Epithelial cell of esophagus (primary cell): ENCODE data around the gene BCL7A.
A peak's percentile ranks its signal among the peaks of the same experiment; 100 is the strongest.
"Not testable (repeated sequence)": the region's sequence is repeated elsewhere in the genome, so short reads cannot be mapped to it uniquely, and the experiment has no call there.

Experiments
- DNase-seq: peaks from one replicate; pipeline ENCODE4 v3.0.0; 2010; ENCODE audit warnings: low read depth
- H3K4me3 ChIP-seq: 2 replicates; pipeline ENCODE4 v1.5.1; 2011; ENCODE audit warnings: mild to moderate bottlenecking, low read length, control low read depth
- CTCF ChIP-seq: IDR thresholded peaks from 2 replicates; pipeline ENCODE4 v1.5.1; 2011; ENCODE audit warnings: low read depth, mild to moderate bottlenecking, low read length, control low read depth, inconsistent platforms; ENCODE audit not compliant: insufficient read depth; ENCODE audit errors: missing control alignments

The BCL7A gene

DNA sequence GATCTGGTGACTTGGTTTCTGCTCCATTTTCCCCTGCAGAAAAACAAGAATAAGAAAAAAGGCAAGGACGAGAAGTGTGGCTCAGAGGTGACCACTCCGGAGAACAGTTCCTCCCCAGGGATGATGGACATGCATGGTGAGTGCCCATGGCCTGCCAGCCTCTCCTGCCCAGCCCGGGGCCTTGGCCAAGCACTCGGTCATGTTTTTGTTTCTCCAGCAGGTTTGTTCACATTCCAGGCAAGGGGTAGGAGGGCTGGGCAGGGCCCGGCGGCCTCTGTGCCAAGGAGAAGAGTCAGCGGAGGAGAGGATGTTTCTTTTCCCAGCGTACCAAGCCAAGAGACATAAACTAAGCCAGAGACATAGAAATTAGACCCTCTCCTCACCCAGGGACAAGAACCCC is 13.6 kb downstream of the BCL7A start:
- no peak overlapping the region for H3K4me3 ChIP-seq
- TF ChIP-seq CTCF = no peak
- peak; percentile 84 for DNase-seq

DNA sequence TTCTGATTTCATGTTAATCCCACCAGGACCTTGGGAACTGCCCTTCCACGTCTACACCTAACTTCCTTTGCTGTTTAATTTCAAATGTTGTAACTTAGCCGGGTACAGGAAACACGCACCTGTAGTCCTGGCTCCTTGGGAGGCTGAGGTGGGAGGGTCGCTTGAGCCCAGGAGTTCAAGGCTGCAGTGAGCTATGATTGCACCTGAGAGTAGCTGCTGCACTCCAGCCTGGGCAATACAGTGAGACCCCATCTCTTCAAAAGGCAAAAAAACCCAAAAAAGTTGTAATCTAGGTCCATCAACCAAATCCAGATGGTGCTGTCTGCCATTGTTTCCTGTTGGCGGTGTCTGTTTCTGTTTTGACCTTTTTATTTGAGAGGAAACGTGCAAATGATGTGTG is 14.5 kb downstream of the BCL7A start:
- no peak for TF ChIP-seq CTCF
- no peak for DNase-seq
- H3K4me3 ChIP-seq = no peak overlapping the region

DNA sequence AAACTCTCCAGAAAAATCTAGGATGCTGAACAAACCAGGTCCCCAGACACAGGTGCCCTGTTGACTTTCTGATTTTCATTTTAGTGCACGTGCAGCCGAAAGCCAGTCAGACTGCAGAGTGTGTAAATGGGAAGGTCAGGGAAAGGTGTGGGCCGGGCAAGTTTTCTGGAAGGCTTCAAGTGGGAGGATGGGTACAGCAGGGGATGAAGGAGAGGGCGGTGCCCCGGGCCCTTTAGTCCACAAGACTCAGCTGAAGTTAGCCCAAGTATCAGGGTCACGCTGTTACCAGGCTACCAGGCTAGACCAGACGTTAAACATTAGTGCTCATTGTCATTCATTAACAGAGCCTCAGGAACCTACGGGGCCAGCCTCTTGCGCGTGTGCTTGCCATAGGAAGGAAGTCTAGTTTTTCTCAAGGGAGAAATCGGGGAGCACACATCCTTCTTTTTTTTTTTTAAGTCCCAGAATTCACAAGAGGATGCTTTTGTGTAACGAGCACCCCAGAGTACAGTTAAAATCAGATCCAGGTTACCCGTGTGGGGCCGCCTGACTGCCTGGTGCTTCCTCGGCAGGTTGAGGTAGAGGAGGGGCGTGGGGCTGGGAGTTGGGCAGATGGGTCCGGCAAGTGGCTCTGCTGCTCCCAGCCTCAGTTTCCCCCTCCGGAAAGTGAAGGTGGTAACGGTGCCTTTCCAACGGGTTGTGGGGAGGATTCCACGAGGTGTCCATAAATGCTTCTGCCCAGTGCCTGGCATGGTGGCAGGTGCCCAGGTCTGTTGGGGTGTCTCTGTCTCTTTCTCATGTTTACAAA is 19.1 kb downstream of the BCL7A start:
- H3K4me3 ChIP-seq = no peak overlapping the region
- TF ChIP-seq CTCF = no peak
- DNase-seq = no peak

DNA sequence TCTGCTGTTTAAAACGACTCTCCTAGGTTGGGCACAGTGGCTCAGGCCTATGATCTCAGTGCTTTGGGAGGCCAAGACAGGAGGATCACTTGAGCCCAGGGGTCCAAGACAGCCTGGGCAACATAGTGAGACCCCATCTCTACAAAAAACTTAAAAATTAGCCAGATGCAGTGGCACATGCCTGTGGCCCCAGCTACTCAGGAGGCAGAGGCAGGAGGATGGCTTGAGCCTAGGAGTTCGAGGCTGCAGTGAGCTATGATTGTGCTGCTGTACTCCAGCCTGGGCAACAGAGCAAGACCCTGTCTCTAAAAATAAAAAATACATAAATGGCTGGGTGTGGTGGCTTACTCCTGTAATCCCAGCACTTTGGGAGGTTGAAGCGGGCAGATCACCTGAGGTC is 19.8 kb downstream of the BCL7A start:
- DNase-seq, H3K4me3 ChIP-seq: not testable (repeated sequence)

GRCh38 chr12:122042910-122043309 is 21.2 kb downstream of the BCL7A start:
- no peak overlapping the region for H3K4me3 ChIP-seq
- TF ChIP-seq CTCF = no peak
- DNase-seq = no peak

DNA sequence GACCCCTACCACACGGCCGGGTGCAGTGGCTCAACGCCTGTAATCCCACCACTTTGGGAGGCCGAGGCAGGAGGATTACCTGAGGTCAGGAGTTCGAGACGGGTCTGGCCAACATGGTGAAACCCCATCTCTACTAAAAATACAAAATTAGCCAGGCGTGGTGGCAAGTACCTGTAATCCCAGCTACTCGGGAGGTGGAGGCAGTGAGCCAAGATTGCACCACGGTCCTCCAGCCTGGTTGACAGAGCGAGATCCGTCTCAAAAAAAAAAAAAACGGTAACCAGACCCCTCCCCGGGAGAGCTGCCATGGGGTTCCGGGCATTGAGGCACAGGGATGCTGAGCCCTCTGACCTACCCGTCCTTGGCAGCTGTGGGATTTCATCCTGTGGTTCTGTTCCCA is 21.8 kb downstream of the BCL7A start:
- TF ChIP-seq CTCF = no peak
- DNase-seq = no peak
- no peak overlapping the region for H3K4me3 ChIP-seq

GRCh38 chr12:122045262-122045661 is 23.6 kb downstream of the BCL7A start:
- no peak for TF ChIP-seq CTCF
- DNase-seq = no peak
- H3K4me3 ChIP-seq = no peak overlapping the region

DNA sequence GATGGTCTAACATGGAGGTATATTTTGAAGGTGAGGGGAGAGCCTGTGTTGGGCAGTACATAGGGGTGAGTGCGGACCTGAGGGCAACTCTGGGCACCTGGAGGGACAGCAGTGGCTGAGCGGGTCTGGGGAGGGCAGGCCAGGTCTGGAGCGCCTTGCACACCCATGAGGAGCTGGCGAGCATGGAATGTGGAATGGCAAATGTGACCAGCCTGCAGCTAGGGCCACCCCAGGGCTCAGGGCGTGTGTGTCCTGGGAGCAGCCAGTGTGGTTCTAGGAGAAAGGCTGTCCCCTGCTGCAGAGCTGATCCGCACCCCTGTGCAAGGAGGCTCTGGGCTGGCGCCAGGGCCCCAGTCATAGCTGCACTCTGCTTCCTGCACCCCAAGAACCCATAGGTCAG is 24.5 kb downstream of the BCL7A start:
- TF ChIP-seq CTCF = no peak
- no peak for DNase-seq
- no peak overlapping the region for H3K4me3 ChIP-seq
